Measurements from ENCODE around the gene CITED4.

GRCh38 chr1:40851643-40852042 is 10.5 kb downstream of the CITED4 start:
- no peak for TF ChIP-seq TAF1 (IDR thresholded peaks at IDR 0.05; ENCODE audit: borderline replicate concordance, low read depth, low read length)
- TF ChIP-seq POLR2AphosphoS5 (IDR thresholded peaks at IDR 0.05; ENCODE audit: low read depth, low read length), result no peak
- no peak for TF ChIP-seq POLR2A (IDR thresholded peaks at IDR 0.05; ENCODE audit: low read depth, low read length)

Data from GM12892 (cell line).